ENCODE results near the gene KDM6A.

The KDM6A gene

DNA sequence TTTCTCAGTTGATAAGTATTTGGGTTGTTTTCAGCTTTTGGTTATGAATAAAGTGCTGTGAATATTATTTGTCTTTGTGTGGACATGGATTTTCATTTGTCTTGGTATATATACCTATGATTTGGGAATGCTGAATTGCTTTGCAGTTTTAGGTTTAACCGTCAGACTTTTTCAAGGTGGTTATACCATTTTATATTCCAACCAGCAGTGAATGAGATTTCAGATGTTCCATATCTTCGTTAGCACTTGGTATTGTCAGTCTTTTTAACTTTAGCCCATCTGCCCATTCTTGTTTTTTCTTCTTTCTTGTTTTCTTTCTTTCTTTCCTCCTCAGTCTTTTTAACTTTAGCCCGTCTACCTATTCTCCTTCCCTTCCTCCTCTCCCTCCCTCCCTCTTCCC, 106.0 kb downstream of the KDM6A start:
- DNase-seq (ENCODE audit: low spot score) = no peak
- in situ Hi-C loops (cut with MboI; ENCODE audit: low sequenced_read_pairs, unreplicated experiment) = no loop called here
- no peak for TF ChIP-seq CTCF (IDR thresholded peaks at IDR 0.05; ENCODE audit: borderline replicate concordance, control extremely low read depth, extremely low read depth, insufficient read depth, missing control alignments)

DNA sequence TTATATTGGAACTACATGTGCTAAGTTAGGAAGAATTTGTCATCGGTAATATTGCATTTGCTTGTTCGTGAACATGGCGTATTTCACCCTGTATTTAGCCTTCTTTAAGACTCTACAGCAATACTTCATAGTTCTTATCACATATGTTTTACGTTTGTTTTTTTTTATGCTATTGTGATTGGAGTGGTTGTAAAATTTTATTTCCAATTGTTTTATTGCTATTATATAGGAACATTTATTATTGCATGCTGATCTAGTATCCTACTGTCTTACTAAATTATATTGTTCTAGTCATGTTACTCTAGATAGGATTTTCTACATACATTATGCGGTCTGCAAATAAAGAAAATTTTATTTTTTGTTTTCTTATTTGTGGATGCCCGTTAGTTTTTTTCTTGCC, 107.4 kb downstream of the KDM6A start:
- DNase-seq (ENCODE audit: low spot score) = no peak
- TF ChIP-seq CTCF (IDR thresholded peaks at IDR 0.05; ENCODE audit: borderline replicate concordance, control extremely low read depth, extremely low read depth, insufficient read depth, missing control alignments) = no peak
- in situ Hi-C loops (cut with MboI; ENCODE audit: low sequenced_read_pairs, unreplicated experiment) = no loop called here

DNA sequence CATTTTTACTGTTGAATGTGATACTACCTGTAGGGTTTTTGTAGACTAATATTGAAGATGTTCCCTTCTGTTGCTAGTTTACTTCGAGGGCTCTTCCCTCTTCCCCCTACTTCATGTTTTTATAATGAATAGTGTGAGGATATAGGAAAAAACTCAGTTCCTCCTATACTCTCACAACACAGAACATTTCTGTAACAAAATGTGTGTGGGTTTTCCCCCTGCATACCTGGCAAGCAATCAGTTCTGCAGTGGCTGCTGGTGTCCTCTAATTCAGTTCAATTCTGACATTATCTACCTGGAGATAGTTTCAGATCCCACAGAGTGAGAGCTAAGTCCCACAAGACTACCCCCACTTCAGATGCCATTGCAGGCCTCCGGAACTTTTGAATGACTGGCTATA, 107.9 kb downstream of the KDM6A start:
- DNase-seq (ENCODE audit: low spot score) = no peak
- in situ Hi-C loops (cut with MboI; ENCODE audit: low sequenced_read_pairs, unreplicated experiment) = no loop called here

DNA sequence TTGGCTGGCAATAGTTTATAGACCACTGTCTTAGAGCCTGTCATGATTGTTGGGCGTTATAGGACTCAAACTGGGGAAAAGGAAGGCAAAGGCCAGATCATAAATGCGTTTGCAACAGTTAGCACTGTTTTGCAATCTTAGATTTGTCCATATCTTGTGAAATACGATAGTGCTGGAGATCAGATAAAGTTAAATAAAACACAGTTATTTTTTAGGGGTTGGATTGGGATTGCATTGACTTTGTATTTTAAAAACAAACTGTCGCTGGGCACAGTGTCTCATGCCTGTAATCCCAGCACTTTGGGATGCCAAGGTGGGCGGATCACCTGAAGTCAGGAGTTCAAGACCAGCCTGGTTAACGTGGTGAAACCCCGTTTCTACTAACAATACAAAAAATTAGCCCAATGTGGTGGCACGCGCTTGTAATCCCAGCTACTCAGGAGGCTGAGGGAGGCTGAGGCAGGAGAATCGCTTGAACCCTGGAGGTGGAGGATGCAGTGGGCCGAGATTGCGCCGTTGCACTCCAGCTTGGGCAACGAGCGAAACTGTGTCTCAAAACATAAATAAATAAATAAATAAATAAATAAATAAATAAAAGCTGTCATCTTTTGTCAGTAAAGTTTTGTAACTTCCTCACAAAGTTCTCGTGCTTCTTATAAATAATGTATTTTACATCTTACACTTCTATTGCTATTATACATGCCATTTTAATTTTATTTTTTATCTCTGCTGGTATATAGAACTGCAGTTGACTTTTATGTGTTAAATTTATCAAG, 117.2 kb downstream of the KDM6A start:
- in situ Hi-C loops (cut with MboI; ENCODE audit: low sequenced_read_pairs, unreplicated experiment) = no loop called here
- no peak for TF ChIP-seq CTCF (IDR thresholded peaks at IDR 0.05; ENCODE audit: borderline replicate concordance, control extremely low read depth, extremely low read depth, insufficient read depth, missing control alignments)
- DNase-seq (ENCODE audit: low spot score) = no peak

More for the DNA sequence above, 107.9 kb downstream of the KDM6A start:
- TF ChIP-seq CTCF (IDR thresholded peaks at IDR 0.05; ENCODE audit: borderline replicate concordance, control extremely low read depth, extremely low read depth, insufficient read depth, missing control alignments) = no peak

DNA sequence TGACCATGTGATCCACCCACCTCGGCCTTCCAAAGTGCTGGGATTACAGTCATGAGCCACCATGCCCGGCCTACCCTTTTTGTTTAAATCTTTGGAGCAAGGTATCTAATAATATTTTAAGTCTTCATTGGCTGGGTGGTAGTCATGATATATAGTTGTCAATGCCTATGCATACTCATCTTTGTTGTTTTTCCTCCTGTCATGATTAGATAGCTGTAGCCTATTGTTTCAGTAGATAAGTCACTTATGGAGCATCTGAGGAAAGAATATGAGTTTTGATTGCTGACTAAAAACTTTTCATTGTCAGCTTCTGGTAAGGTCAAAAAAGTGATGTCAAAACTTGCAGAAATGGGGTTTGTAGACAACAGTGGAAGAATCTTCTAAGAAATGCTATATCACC, 119.8 kb downstream of the KDM6A start:
- no peak for DNase-seq (ENCODE audit: low spot score)
- in situ Hi-C loops (cut with MboI; ENCODE audit: low sequenced_read_pairs, unreplicated experiment) = no loop called here
- TF ChIP-seq CTCF (IDR thresholded peaks at IDR 0.05; ENCODE audit: borderline replicate concordance, control extremely low read depth, extremely low read depth, insufficient read depth, missing control alignments) = no peak

- no peak for DNase-seq (ENCODE audit: low spot score)
- in situ Hi-C loops (cut with MboI; ENCODE audit: low sequenced_read_pairs, unreplicated experiment) = no loop called here
- no peak for TF ChIP-seq CTCF (IDR thresholded peaks at IDR 0.05; ENCODE audit: borderline replicate concordance, control extremely low read depth, extremely low read depth, insufficient read depth, missing control alignments)
Measured at GRCh38 chrX:44996277-44996676, 123.3 kb downstream of the KDM6A start.
